OCI-LY7 (cell line): ENCODE results near the gene GAST. TPM values are rescaled to one million over a fixed set of nuclear protein-coding genes. Genes with fewer than 3 reads are reported as not detected.

Experiments used
- BruUV-seq: library from RNA; stranded (reverse); fragments of 400-500 nt; replicated peaks from 2 replicates; lab custom pipeline; 2021; lab: Mats Ljungman, UMichigan
- CTCF ChIA-PET: fragments of 300-600 bp; sonication (Branson Sonifier 250); formaldehyde crosslinking; loops from one replicate; lab custom pipeline; 2022; ENCODE audit warnings: antibody characterized with exemption; ENCODE audit not compliant: unreplicated experiment; lab: Charles Lee
- POLR2A ChIA-PET: fragments of 300-600 bp; sonication (Branson Sonifier 250); formaldehyde crosslinking; loops from one replicate; lab custom pipeline; 2022; ENCODE audit warnings: antibody characterized with exemption; lab: Charles Lee
- DNase-seq: peaks from one replicate; pipeline ENCODE4 v3.0.0-alpha.2; 2015; ENCODE audit warnings: low spot score
- H2AFZ ChIP-seq: fragments of 200-600 bp; sonication (generic), shearing (Covaris generic); 2 replicates; pipeline ENCODE4 v1.6.1; 2014; ENCODE audit warnings: mild to moderate bottlenecking, antibody characterized with exemption, low read length, moderate library complexity
- H3K27ac ChIP-seq: fragments of 200-600 bp; sonication (generic); 2 replicates; pipeline ENCODE4 v1.5.1; 2014; ENCODE audit warnings: mixed run types, low read depth, mild to moderate bottlenecking, moderate library complexity, low read length, inconsistent platforms; ENCODE audit not compliant: poor library complexity, severe bottlenecking
- H3K36me3 ChIP-seq: fragments of 200-600 bp; sonication (generic); 2 replicates; pipeline ENCODE4 v1.6.1; 2014; ENCODE audit warnings: mild to moderate bottlenecking, antibody characterized with exemption, low read length, moderate library complexity, mixed read lengths; ENCODE audit not compliant: insufficient read depth
- H3K4me1 ChIP-seq: fragments of 200-600 bp; sonication (generic); 2 replicates; pipeline ENCODE4 v1.5.1; 2014; ENCODE audit warnings: mild to moderate bottlenecking, low read length; ENCODE audit not compliant: insufficient read depth, poor library complexity, severe bottlenecking
- H3K4me2 ChIP-seq: fragments of 200-600 bp; sonication (generic); 2 replicates; pipeline ENCODE4 v1.6.1; 2014; ENCODE audit warnings: mild to moderate bottlenecking, low read length
- H3K4me3 ChIP-seq: fragments of 200-600 bp; sonication (generic); 2 replicates; pipeline ENCODE4 v1.5.1; 2014; ENCODE audit warnings: mild to moderate bottlenecking, low read depth, low read length; ENCODE audit not compliant: poor library complexity, severe bottlenecking
- H3K79me2 ChIP-seq: fragments of 200-600 bp; sonication (generic); 2 replicates; pipeline ENCODE4 v1.6.1; 2016; ENCODE audit warnings: low read depth, mild to moderate bottlenecking, low read length, moderate library complexity, mixed read lengths; ENCODE audit not compliant: insufficient read depth
- H3K9me2 ChIP-seq: fragments of 200-600 bp; sonication (generic); 2 replicates; pipeline ENCODE4 v1.6.1; 2016; ENCODE audit warnings: mild to moderate bottlenecking, low read length, mixed read lengths; ENCODE audit not compliant: insufficient read depth
- H3K9me3 ChIP-seq: fragments of 200-600 bp; sonication (generic); 2 replicates; pipeline ENCODE4 v1.6.1; 2014; ENCODE audit warnings: mild to moderate bottlenecking, mixed run types, low read length, mixed read lengths
- H4K20me1 ChIP-seq: fragments of 200-600 bp; sonication (generic); 2 replicates; pipeline ENCODE4 v1.6.1; 2014; ENCODE audit warnings: mild to moderate bottlenecking, antibody characterized with exemption, low read length, moderate library complexity, mixed read lengths; ENCODE audit not compliant: insufficient read depth
- CTCF ChIP-seq: fragments of 200-600 bp; sonication (generic); conservative IDR thresholded peaks from 2 replicates; pipeline ENCODE4 v1.5.1; 2014; ENCODE audit warnings: mild to moderate bottlenecking, antibody characterized with exemption, low read length, moderate library complexity, mixed read lengths
- EZH2phosphoT487 ChIP-seq: fragments of 200-600 bp; sonication (generic); IDR thresholded peaks from 2 replicates; pipeline ENCODE4 v1.6.1; 2018; ENCODE audit warnings: low read depth, borderline replicate concordance, mild to moderate bottlenecking, mixed run types, antibody characterized with exemption, low read length, moderate library complexity, mixed read lengths
- intact Hi-C: fragments of 100-400 bp; cut with micrococcal nuclease; formaldehyde crosslinking; loops from one replicate; pipeline ENCODE4 v1.10.0; 2022; ENCODE audit not compliant: unreplicated experiment
- total RNA-seq, 2 experiments: library from RNA; depleted of rRNA in 1 of 2; stranded (reverse); fragments of >200 nt in 1 of 2; shearing (Covaris generic) in 1 of 2; gene quantifications; 2 replicates each; pipeline ENCODE4 v1.2.3, GENCODE V29; 2014 to 2022

GAST gene
- total RNA-seq, 2 experiments from 2014 or later: not detected

GRCh38 chr17:41687828-41688640 is 24.1 kb upstream of the GAST start:
- TF ChIP-seq EZH2phosphoT487: no peak
- peak; percentile 93 for TF ChIP-seq CTCF
- POLR2A ChIA-PET: interaction anchor here (0.6 to 2.9 kb wide), 12 partner anchors 9 to 1470 kb away, joined by 3 to 24 read pairs (median 3); partner anchors contain the start of gene JUP
- Histone ChIP-seq H2AFZ (peak overlapping the region; percentile 99), H3K36me3 (peaks cover 42% of the 10 kb centered on the region), H3K4me3 (peak overlapping the region; percentile 86), H3K27ac (peak overlapping the region; percentile 88), H3K79me2 (peaks cover 28% of the 10 kb centered on the region), H3K4me2 (peak overlapping the region; percentile 96), H3K4me1 (peaks cover 20% of the 10 kb centered on the region), H4K20me1 (peaks cover 23% of the 10 kb centered on the region), H3K9me2 (no peaks in the 10 kb centered on the region), H3K9me3 (no peaks in the 10 kb centered on the region)
- peak; percentile 68 for DNase-seq
- BruUV-seq: TSS peak; percentile 98
- CTCF ChIA-PET: interaction anchor here (1.0 kb wide), 2 partner anchors 9 to 21 kb away, joined by 3 to 4 read pairs; no protein-coding TSS in a partner anchor
- intact Hi-C loops: loop anchor here (1.0 to 10.0 kb wide), 2 partner anchors 21 to 1093 kb away; no protein-coding TSS in a partner anchor

DNA sequence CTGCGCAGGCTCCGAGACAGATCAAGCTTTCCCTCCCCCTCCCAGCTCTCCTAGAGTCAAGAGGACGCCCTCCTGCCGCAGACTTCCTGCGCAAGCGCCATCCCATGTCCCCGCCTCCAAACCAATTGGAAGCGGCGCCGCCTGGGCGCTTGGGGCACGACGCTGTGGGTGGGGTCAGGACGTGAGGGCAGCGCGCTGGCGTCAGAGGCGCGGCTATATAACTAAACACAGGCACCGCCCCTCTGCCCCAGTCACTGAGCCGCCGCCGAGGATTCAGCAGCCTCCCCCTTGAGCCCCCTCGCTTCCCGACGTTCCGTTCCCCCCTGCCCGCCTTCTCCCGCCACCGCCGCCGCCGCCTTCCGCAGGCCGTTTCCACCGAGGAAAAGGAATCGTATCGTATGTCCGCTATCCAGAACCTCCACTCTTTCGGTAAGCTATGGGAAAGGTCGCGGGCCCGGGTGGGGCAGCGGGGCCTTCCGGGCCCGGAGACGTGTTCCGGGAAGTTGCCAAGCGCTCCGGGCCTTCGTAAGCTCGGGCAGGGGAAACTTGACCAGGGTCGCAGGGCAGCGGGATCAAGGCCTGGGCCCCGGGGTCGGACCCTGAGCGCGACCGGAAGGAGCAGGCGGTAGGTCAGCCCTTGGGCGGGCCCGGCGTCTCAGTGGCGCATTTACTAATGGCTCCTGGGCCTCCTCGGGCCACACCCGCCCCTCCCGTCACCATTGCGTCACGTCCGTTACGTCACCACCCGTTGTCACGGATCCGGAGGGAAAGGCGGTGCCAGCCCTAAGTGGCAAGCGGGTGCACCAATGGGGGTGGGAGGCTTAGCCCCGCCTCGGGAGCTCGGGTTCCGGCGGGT is 23.3 kb upstream of the GAST start, which contains the start of gene EIF1:
TSS of gene EIF1 (plus strand) at position 245 of the 856 bp plus-strand sequence. CDS start at position 399, 154 bp downstream.
- ChIA-PET CTCF (interaction anchor here (1.0 to 1.3 kb wide), 3 partner anchors 10 to 23 kb away, joined by 3 to 4 read pairs (median 3); no protein-coding TSS in a partner anchor), POLR2A (interaction anchor here (0.6 to 2.9 kb wide), 15 partner anchors 10 to 1471 kb away, joined by 3 to 24 read pairs (median 3); partner anchors contain the start of gene JUP)
- TF ChIP-seq EZH2phosphoT487 (no peak), CTCF (no peak)
- Histone ChIP-seq H3K4me2 (peak within 1 kb of the TSS; percentile 96), H3K9me2 (no peaks in the 10 kb centered on the region), H2AFZ (peak within 1 kb of the TSS; percentile 99), H4K20me1 (peaks cover 23% of the 10 kb centered on the region), H3K4me1 (peaks cover 20% of the 10 kb centered on the region), H3K36me3 (peaks cover 50% of the 10 kb centered on the region), H3K27ac (peak within 1 kb of the TSS; percentile 88), H3K9me3 (no peaks in the 10 kb centered on the region), H3K79me2 (peaks cover 28% of the 10 kb centered on the region), H3K4me3 (peak within 1 kb of the TSS; percentile 86)
- intact Hi-C loops: loop anchor here (1.0 to 10.0 kb wide), 2 partner anchors 22 to 1094 kb away; no protein-coding TSS in a partner anchor
- BruUV-seq: no TSS peak
- DNase-seq: peak; percentile 100
